ENCODE data around the gene CDC20B.

GRCh38 chr5:55151923-55152842, 20.8 kb downstream of the CDC20B start:
- TF ChIP-seq GATA3 (IDR thresholded peaks at IDR 0.05; ENCODE audit: low read depth, low read length): no peak
- no peak for TF ChIP-seq GATA2 (IDR thresholded peaks at IDR 0.05; ENCODE audit: low read depth, low read length)
